SHP77 (cell line): ENCODE measurements around the gene ANKRD50.

Source experiments
- DNase-seq, 2 experiments: peaks; one replicate each; lab custom pipeline; 2025; lab: John Stamatoyannopoulos, UW

The ANKRD50 gene

DNA sequence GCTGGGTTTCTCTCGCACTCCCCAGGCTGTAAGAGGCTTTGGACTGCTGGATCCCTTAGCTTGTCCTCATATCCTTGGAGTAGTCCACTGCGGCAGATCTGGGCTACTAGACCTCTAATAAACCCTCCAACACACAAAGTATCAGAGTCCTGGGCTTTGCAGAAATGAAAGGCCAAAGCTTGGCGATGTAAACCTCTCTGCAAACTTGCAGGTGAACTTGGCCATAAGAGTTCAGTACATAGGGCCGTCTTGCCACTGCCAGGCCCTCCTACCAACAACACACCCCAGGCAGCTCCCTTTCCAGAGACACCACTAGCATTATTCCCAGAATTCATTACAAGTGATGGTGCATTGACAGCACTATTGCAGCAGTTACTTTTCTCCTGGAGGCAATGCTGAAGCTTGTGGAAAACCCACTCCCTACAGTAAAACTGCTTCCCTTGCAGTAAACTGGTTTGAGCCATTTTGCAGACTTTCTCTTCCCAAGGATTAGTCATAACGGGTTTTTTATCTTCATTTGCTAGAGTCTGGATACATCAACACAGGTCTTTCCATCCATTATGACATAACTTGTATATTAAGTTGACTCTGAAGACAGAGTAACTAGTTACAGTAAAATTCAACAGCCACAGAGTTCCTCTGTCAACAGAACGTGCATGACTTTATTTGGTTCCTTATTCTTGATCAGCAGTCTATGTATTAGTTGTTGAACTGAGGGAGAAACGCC lies 2.4 kb downstream of the ANKRD50 start:
- no peak for DNase-seq

DNA sequence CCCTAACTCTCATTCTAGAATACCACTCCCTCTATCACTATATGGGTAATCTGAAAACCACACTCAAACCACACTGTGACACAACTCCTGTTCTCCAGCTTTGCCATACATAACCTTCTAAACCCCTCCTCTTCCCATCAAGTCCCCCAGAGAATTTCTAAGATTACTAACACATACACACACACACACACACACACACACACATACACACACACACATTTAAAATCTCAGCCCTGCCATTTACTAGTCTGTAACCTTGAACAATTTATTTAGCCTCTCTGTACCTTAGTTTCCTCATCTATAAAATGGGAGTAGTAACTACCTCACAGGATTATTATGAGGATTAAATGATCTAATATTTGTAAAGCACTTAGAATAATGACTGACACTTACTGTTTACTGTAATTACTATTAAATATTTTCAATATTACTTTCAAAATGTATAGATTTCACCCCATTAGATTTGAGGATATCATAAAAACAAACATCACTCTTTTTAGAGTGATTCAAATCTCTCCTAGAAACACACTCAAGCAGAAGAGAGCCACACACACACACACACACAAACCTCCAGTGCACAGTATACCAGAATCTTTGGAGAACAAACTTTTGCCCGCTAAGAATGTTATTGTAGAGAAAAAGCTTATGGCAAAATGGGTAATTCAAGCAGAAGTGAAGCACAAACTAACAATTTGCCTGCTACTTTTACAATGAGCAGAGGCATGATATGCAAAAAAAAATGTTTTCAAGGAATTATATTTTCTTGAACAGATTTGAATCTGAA lies 3.8 kb downstream of the ANKRD50 start:
- DNase-seq: no peak

DNA sequence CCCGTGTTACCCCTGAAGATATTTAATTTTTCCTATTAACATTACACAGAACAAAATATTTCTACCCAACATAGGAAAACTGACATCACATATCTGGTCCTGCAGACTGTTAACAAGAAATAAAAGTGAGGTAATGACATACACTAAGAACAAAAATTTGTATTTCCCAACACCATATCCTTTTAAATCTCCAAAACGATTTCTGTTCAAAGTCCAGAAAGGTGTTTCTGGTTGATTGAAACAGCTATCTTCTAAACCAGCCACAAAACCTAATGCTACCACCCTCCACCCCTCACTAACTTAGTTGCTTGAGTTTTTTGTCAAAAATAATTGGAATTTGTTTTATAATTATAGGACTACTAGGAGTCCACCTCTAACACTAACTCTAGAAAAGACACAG lies 7.1 kb downstream of the ANKRD50 start:
- no peak for DNase-seq

DNA sequence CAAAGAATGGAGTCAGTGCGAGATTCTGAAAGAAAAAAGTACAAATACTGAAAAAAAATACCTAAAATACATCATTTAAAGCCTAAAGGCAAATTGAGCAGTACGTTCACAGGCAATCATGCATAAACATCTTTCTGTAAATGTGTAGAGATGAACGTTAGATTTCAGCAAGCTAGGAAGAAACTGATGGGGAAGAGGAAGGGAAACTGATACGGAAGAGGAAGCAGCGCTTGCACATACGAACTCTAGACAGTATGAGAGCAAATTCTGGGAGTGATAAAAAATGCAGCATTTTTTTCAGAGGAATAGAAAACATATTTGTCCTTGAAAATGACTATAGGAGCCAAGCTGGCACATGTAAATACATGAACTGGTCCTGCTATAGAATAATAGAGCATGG lies 9.4 kb downstream of the ANKRD50 start:
- no peak for DNase-seq

GRCh38 chr4:124697441-124697840 lies 15.1 kb downstream of the ANKRD50 start:
- DNase-seq: no peak

DNA sequence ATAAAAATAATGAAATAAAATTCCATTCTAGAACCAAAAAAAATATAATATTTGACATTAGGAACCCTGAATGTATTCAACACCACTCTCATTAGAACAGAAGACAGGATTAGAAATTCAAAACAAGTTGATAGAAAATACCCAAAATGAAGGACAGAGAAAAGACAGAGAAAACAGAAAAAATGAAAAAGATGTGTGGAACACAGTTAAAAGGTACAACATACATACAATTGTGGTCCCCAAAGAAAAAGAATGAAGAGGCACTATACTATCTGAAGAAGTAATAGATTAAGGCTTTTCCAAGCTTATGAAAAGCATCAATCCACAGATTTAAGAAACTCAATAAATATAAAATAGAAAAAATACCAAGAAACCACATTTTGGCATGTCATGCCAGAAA lies 16.4 kb downstream of the ANKRD50 start:
- DNase-seq: no peak

GRCh38 chr4:124694946-124695598 lies 17.5 kb downstream of the ANKRD50 start:
- no peak for DNase-seq

GRCh38 chr4:124694306-124694705 lies 18.2 kb downstream of the ANKRD50 start:
- DNase-seq: no peak

DNA sequence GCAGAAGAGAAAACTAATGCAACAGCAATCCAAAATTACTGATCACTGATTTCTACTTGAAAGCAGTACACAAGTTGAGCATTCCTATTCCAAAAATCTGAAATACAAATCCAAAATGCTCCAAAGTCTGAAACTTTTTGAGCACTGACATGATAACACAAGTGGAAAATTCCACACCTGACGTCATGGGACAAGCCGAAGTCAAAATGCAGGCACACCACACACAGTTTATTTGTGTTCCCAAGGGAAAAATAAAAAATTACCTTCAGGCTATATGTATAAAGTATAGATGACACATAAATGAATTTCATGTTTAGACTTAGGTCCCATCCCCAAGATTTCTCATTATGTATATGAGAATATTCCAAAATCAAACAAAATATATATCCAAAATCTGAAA lies 20.7 kb downstream of the ANKRD50 start:
- no peak for DNase-seq

DNA sequence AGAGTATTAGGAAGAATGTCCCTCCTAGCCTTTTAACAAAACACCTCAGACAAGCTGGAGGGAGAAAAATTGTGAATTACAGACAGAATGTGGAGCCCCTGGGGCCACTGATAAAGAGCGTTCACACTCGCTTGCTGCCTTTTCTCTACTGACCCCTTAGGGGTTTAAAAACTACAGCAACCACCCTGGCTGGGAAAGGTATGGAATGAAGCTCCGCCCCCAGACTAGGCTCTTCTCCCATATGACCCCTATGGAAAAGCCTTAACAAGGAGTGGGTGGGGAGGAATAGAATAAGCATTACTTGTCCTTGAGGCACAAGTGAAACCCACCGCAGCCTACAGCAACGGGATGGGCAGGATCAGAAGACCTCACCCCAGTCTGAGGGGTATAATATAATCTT lies 26.3 kb downstream of the ANKRD50 start:
- no peak for DNase-seq

GRCh38 chr4:124685851-124686250 lies 26.7 kb downstream of the ANKRD50 start:
- no peak for DNase-seq

GRCh38 chr4:124684301-124684700 lies 28.2 kb downstream of the ANKRD50 start:
- DNase-seq: no peak

DNA sequence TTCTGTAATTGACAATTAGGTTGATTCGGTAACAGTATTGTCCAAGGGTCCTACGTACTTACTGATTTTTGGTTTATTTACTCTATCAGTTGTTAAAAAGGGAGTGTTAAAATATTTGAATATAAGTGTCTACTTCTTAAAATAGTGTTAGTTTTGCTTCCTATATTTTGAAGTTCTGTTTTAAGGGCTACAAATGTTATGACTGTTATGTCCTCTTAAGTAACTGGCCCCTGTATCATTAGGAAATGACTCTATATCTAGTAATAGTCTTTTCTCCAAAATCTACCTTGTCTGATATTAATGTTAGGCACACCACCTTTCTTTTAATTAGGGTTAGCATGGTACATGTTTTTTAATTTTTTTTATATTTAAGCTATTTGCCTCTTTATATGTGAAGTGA lies 30.1 kb downstream of the ANKRD50 start:
- no peak for DNase-seq

GRCh38 chr4:124666496-124666895 lies 46.0 kb downstream of the ANKRD50 start:
- no peak for DNase-seq

DNA sequence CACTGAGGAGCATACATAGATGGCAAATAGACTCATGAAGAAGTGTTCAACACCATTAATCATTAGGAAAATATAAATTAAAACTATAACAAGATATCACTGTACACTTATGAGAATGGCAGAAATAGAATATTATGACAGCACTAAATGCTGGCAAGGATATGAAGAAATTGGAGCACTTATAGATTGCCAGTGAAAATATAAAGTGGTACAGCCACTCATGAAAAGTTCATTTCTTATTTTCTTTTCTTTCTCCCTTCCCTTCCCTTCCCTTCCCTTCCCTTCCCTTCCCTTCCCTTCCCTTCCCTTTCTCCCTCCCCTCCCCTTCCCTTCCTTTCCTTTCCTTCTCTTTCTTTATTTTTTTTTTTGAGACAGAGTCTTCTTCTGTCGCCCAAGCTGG lies 53.7 kb downstream of the ANKRD50 start:
- DNase-seq: no peak

- no peak for DNase-seq
Observed at GRCh38 chr4:124650614-124651013, 61.9 kb downstream of the ANKRD50 start.

- no peak for DNase-seq
Observed at GRCh38 chr4:124647599-124647998, 64.9 kb downstream of the ANKRD50 start.

DNA sequence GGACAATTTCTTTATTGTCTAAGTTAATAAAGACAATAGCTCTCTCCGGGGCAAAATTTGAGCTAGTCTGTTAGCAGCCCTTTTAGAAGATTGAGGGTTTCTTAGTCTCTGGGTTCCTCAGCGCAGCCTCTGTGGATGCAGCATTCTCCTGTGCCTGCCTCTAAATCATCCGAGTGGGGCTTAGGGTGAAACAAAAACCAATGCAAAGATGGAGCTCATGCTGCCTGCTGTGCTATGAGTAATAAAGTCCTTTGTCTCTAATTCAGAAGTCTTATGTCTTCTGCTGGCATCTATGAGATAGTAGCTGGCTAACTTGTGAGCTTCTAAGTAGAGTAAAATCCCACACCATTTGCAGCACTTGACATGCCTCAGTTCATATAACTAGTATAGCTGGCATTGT lies 67.9 kb downstream of the ANKRD50 start:
- DNase-seq: no peak

DNA sequence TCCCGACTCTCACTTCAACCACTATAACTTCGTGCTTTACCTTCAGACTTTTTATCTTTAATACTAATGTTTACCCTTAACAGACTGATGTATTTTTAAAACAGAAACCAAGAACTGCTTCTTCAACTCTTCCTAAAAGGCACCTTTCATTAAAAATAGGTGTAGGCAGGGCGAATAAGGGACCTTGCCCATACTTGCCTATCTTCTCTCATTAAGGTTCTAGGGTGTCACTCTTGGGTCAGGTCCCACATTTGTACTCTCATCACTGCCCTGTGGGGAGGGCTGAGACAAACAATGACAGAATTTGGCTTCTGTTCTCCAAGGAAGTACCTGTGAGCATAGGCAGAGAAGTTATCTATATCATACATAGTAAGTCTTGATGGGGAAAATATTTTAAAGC lies 69.7 kb downstream of the ANKRD50 start:
- no peak for DNase-seq

GRCh38 chr4:124641715-124642381 lies 70.7 kb downstream of the ANKRD50 start:
- DNase-seq: no peak

DNA sequence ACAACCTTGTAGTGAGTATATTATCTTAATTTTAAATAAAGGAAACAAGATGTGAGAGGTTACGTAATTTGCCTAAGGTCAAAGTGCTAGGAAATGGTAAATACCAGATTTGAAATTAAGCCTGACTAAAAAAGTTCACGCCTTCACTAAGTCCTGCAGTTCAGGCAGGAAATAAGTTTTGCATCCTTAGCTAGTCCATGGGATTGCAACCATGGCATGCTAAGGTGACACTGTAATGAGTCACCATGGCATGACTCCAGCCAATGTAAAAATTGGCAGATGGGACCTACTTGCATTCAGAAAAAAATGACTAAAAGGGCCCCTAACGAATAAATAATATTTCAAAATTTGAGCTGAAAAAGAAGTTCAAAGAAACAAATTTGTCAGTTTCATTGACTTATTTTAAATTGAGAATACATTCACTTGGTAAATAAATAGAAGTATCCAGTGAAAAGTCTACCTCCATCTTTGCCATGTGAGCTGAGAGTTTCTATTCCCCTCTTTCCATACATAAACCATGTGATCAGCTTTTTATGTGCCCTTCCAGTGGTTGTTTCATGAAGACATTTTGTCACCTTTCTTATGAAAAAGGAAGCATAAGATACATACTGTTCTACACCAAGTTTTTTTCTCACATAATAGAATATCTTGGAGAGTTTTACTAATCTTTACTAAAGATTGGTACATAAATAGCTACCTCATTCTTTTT lies 72.4 kb downstream of the ANKRD50 start:
- no peak for DNase-seq

GRCh38 chr4:124637321-124637720 lies 75.2 kb downstream of the ANKRD50 start:
- no peak for DNase-seq
